ENCODE measurements around the gene CSTPP1.

- TF ChIP-seq POLR2A (IDR thresholded peaks at IDR 0.05), result no peak
- TF ChIP-seq CTCF (IDR thresholded peaks at IDR 0.05), result no peak
Observed at GRCh38 chr11:46953093-46953492, 16.5 kb downstream of the CSTPP1 start.

All from Peyer's patch (tissue), 4 donors.